Psoas muscle (tissue), 8 donors: ENCODE data around the gene GRB10. TPM values are rescaled to one million over a fixed set of nuclear protein-coding genes. Genes with fewer than 3 reads are reported as not detected.
A peak's percentile ranks its signal among the peaks of the same experiment; 100 is the strongest.

ENCODE experiments used
- ATAC-seq, 4 donors: fragments of 200-7000 bp; cut with Tn5 transposase; one replicate each; pipeline ENCODE4 v1.9.1; 2020; ENCODE audit warnings: moderate library complexity in 3 of 4, mild to moderate bottlenecking in 2 of 4
- DNase-seq, 2 donors: peaks; one replicate each; pipeline ENCODE4 v3.0.0-alpha.2; 2020
- H3K27ac ChIP-seq: fragments of 200-600 bp; one replicate; pipeline ENCODE4 v1.8.0; 2022
- H3K27me3 ChIP-seq, 3 donors: fragments of 200-600 bp in 1 of 3; one replicate each; pipeline versions ENCODE4 v1.6.1 to v1.8.0; 2013 to 2022; ENCODE audit warnings: low read length in 2 of 3, mild to moderate bottlenecking in 2 of 3, moderate library complexity in 1 of 3; ENCODE audit not compliant: insufficient read depth in 3 of 3
- H3K36me3 ChIP-seq, 2 donors: fragments of 200-600 bp in 1 of 2; one replicate each; pipeline versions ENCODE4 v1.6.1 to v1.8.0; 2013 to 2022; ENCODE audit warnings: low read depth in 1 of 2, mild to moderate bottlenecking in 1 of 2, moderate library complexity in 1 of 2; ENCODE audit not compliant: insufficient read depth in 1 of 2
- H3K4me1 ChIP-seq: fragments of 200-600 bp; one replicate; pipeline ENCODE4 v1.8.0; 2022
- H3K4me3 ChIP-seq: fragments of 200-600 bp; one replicate; pipeline ENCODE4 v1.8.0; 2022; ENCODE audit warnings: mild to moderate bottlenecking
- H3K9me3 ChIP-seq: fragments of 200-600 bp; one replicate; pipeline ENCODE4 v1.8.0; 2022
- WGBS, 3 donors: extraction: QIAGEN DNeasy Blood & Tissue Kit; methylation state at CpG; one replicate each; pipeline versions ENCODE4 v1.1.6 to v1.1.7; 2013; 5-methylcytosine and 5-hydroxymethylcytosine counted together
- intact Hi-C, 2 donors: fragments of 100-400 bp; cut with DNase I; formaldehyde crosslinking; loops; one replicate each; pipeline versions ENCODE4 v1.11.0 to v1.14.2; 2022
- polyA plus RNA-seq, 3 donors: library from polyadenylated mRNA; stranded (reverse); fragments of 200-250 nt; gene quantifications; one replicate each; pipeline ENCODE4 v1.2.3, GENCODE V29; 2013
- total RNA-seq, 4 donors: library from RNA; stranded (reverse); fragmentation: NEBNext Ultra II Directional in 2 of 4; extraction: Animal tissue kit (Norgen Biotek cat#: 25700) in 2 of 4; gene quantifications; one replicate each; pipeline versions ENCODE4 v1.2.1 to v1.2.4, GENCODE V29; 2021 to 2023
- TF ChIP-seq, protein P1 (sequence below): fragments of 200-600 bp; IDR thresholded peaks from one replicate; pipeline ENCODE4 v1.8.0; 2022; ENCODE audit warnings: antibody characterized with exemption
- donor health status: healthy with polysubstance abuse.
- donor health status: DM: no; HTN: no; CAD: no; lungs with moderate emphysema.
- donor health status: Bipolar disorder and iron deficiency.
- donor health status: healthy.
- donor health status: DM: yes; HTN: yes; CAD: no.
- donor health status: DM: no; HTN: no; CAD: no.
- donor health status: DM: no; HTN: no; CAD: no.
- donor health status: DM: yes; HTN: yes; CAD: no.

The GRB10 gene
- total and polyA plus RNA-seq, 7 donors, result 25.8 to 72.7 (median 53.0) TPM

GRCh38 chr7:50695026-50695425 is 87.7 kb downstream of the GRB10 start:
- H3K27me3 ChIP-seq, result no peaks in the 10 kb centered on the region
- 86 to 100% (median 89%) methylated on average over 2 of the region's 2 CpGs for WGBS, 3 donors
- H3K27ac ChIP-seq, result no peak overlapping the region
- intact Hi-C loops, result loop anchor here in 1 of 2 donors (10.0 kb wide), 1 partner anchor 450 kb away; no protein-coding TSS in a partner anchor
- H3K4me1 ChIP-seq, result no peaks in the 10 kb centered on the region
- no peaks in the 10 kb centered on the region for H3K9me3 ChIP-seq
- peaks cover 2 to 8% of the 10 kb centered on the region in 2 donors for H3K36me3 ChIP-seq
- DNase-seq, result no peak
- TF ChIP-seq, protein P1, sequence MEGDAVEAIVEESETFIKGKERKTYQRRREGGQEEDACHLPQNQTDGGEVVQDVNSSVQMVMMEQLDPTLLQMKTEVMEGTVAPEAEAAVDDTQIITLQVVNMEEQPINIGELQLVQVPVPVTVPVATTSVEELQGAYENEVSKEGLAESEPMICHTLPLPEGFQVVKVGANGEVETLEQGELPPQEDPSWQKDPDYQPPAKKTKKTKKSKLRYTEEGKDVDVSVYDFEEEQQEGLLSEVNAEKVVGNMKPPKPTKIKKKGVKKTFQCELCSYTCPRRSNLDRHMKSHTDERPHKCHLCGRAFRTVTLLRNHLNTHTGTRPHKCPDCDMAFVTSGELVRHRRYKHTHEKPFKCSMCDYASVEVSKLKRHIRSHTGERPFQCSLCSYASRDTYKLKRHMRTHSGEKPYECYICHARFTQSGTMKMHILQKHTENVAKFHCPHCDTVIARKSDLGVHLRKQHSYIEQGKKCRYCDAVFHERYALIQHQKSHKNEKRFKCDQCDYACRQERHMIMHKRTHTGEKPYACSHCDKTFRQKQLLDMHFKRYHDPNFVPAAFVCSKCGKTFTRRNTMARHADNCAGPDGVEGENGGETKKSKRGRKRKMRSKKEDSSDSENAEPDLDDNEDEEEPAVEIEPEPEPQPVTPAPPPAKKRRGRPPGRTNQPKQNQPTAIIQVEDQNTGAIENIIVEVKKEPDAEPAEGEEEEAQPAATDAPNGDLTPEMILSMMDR, result no peak
- H3K4me3 ChIP-seq, result no peak overlapping the region
- ATAC-seq, result no peak

- DNase-seq (no peak), ATAC-seq (no peak)
- Histone ChIP-seq H3K9me3 (no peaks in the 10 kb centered on the region), H3K36me3 (peaks cover 2 to 15% of the 10 kb centered on the region in 2 donors), H3K27me3 (no peaks in the 10 kb centered on the region), H3K4me1 (peaks cover 3% of the 10 kb centered on the region), H3K27ac (no peak overlapping the region), H3K4me3 (no peak overlapping the region)
- 66 to 77% (median 76%) methylated on average over 8 of the region's 8 CpGs for WGBS, 3 donors
- TF ChIP-seq, protein P1, result no peak
- intact Hi-C loops, result loop anchor here in 1 of 2 donors (10.0 kb wide), 1 partner anchor 451 kb away; no protein-coding TSS in a partner anchor
Measured at GRCh38 chr7:50693455-50694130, 89.1 kb downstream of the GRB10 start.

GRCh38 chr7:50690541-50691011 is 92.1 kb downstream of the GRB10 start:
- no peak for DNase-seq
- H3K27me3 ChIP-seq, result no peaks in the 10 kb centered on the region
- 75 to 77% (median 76%) methylated on average over 11 of the region's 11 CpGs for WGBS, 3 donors
- H3K9me3 ChIP-seq, result no peaks in the 10 kb centered on the region
- H3K27ac ChIP-seq, result no peak overlapping the region
- H3K4me3 ChIP-seq, result no peak overlapping the region
- intact Hi-C loops, result loop anchor here in 1 of 2 donors (10.0 kb wide), 1 partner anchor 454 kb away; no protein-coding TSS in a partner anchor
- H3K4me1 ChIP-seq, result peaks cover 33% of the 10 kb centered on the region
- TF ChIP-seq, protein P1, result no peak
- H3K36me3 ChIP-seq, result peaks cover 2 to 15% of the 10 kb centered on the region in 2 donors
- ATAC-seq, result no peak

DNA sequence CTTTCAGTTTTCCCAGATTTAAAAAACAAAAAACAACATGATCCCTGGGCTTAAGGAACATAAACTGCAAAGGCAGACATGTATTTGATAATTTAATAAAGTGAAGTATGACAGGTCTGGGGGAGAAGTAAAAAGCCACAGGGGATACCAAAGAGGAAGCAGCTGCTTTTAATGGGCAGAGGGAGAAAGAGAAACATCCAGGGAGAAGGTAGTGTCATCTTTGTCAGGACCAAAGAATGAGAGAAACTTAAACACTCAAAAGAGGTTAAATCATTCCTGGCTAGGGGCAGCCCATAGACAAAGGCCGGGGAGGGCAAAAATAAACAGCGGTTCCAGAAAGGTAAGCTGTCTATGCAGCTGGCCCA is 94.5 kb downstream of the GRB10 start:
- H3K27me3 ChIP-seq, result no peaks in the 10 kb centered on the region
- peaks cover 48% of the 10 kb centered on the region for H3K4me1 ChIP-seq
- TF ChIP-seq, protein P1, result no peak
- H3K9me3 ChIP-seq, result no peaks in the 10 kb centered on the region
- H3K27ac ChIP-seq, result peak overlapping the region; percentile 59
- no peak for DNase-seq
- H3K36me3 ChIP-seq, result peaks cover 0 to 9% of the 10 kb centered on the region in 2 donors
- 75 to 87% (median 76%) methylated on average over 2 of the region's 2 CpGs for WGBS, 3 donors
- ATAC-seq, result no peak
- H3K4me3 ChIP-seq, result no peak overlapping the region
- intact Hi-C loops, result loop anchor here in 1 of 2 donors (10.0 kb wide), 1 partner anchor 387 kb away; no protein-coding TSS in a partner anchor
